Suprapubic skin (tissue), 4 donors: ENCODE results near the gene RND3.

Experiments used
- EP300 ChIP-seq: sonication (generic); formaldehyde crosslinking; IDR thresholded peaks from one replicate; pipeline ENCODE4 v1.6.1; 2017; ENCODE audit warnings: antibody characterized with exemption
- POLR2A ChIP-seq, 2 donors: fragments of 450-650 bp; IDR thresholded peaks; one replicate each; pipeline ENCODE4 v1.6.1; 2017; ENCODE audit warnings: antibody characterized with exemption in 2 of 2, mild to moderate bottlenecking in 2 of 2, moderate library complexity in 2 of 2
- POLR2AphosphoS5 ChIP-seq, 3 donors: sonication (generic); formaldehyde crosslinking; IDR thresholded peaks; one replicate each; pipeline ENCODE4 v1.6.1; 2017; ENCODE audit warnings: antibody characterized with exemption in 3 of 3
- TF ChIP-seq, protein P1 (sequence below), 2 donors: fragments of 200-600 bp in 1 of 2; fragments of 450-650 bp in 1 of 2; sonication (generic) in 1 of 2; IDR thresholded peaks; one replicate each; pipeline ENCODE4 v1.5.1; 2016 to 2019; ENCODE audit warnings: antibody characterized with exemption in 2 of 2, mild to moderate bottlenecking in 1 of 2, moderate library complexity in 1 of 2

DNA sequence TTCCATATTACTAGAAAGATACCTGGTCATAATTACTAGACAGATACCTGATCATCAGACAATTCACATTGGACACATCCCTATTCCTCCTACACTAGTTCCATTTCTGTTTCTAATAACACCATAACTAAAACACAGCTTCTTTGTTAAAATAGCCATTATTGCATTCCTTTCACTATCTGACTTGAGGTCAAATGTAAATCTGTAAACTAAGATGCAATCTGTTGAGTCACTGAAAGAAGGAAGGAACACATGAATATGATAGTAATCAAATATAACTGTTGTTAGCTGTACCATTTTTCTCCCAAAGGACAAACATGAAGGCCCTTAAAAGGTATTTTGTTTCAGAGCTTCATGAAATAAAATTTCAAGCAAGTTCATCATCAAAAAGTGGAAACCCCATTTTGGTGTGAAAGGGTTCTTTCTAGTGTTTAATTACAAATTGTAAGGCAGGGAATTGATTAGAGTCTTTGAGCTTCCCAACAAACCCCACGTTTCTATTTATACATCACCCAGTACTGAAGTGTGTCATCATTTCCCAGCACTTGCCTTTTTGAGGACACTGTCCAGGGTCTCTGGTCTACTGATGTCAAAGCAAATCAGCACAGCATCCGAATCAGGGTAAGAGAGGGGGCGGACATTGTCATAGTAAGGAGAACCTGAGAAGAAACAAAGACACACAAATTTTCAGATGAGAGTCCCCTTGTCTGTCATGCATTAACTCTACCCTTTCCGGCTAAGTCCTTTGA, 13.0 kb downstream of the RND3 start:
- TF ChIP-seq POLR2A (IDR thresholded peaks at IDR 0.05) (no peak), POLR2AphosphoS5 (IDR thresholded peaks at IDR 0.05) (no peak), EP300 (no peak)
- TF ChIP-seq, protein P1, sequence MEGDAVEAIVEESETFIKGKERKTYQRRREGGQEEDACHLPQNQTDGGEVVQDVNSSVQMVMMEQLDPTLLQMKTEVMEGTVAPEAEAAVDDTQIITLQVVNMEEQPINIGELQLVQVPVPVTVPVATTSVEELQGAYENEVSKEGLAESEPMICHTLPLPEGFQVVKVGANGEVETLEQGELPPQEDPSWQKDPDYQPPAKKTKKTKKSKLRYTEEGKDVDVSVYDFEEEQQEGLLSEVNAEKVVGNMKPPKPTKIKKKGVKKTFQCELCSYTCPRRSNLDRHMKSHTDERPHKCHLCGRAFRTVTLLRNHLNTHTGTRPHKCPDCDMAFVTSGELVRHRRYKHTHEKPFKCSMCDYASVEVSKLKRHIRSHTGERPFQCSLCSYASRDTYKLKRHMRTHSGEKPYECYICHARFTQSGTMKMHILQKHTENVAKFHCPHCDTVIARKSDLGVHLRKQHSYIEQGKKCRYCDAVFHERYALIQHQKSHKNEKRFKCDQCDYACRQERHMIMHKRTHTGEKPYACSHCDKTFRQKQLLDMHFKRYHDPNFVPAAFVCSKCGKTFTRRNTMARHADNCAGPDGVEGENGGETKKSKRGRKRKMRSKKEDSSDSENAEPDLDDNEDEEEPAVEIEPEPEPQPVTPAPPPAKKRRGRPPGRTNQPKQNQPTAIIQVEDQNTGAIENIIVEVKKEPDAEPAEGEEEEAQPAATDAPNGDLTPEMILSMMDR (IDR thresholded peaks at IDR 0.05) = no peak
